HG03354 (cell line): ENCODE results near the gene GPR55.

Experiments used
- ATAC-seq: cut with Tn5 transposase; IDR thresholded peaks from one replicate; pipeline ENCODE4 v1.9.1; 2021; ENCODE audit warnings: mild to moderate bottlenecking; ENCODE audit not compliant: unreplicated experiment, poor library complexity, severe bottlenecking

The GPR55 gene

DNA sequence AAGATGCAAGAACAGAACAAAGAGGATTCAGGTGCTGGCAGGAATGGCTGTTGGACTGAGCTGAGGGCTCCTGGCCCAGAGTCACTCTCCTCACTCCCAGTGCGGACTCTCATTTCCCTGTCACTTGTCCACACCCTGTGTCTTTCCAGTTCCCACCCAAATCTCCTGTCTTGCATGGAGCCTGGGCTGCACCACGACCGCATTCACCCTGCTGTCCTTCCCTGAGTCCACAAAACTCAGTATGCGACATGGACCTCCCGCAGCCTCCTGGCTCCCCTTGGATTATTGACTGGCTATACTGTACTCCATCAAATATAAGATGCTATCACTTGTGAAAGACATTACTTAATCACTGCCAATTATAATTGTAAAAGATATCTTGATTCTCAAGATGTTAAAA lies 62.8 kb downstream of the GPR55 start:
- no peak for ATAC-seq

GRCh38 chr2:230861552-230862255 lies 63.3 kb downstream of the GPR55 start:
- no peak for ATAC-seq
